Neural cell (in vitro differentiated cells): ENCODE measurements around the gene GRK4.

Experiments
- CTCF ChIP-seq: fragments of 450-650 bp; IDR thresholded peaks from 2 replicates; pipeline ENCODE4 v1.5.1; 2014; ENCODE audit warnings: antibody characterized with exemption, mild to moderate bottlenecking, moderate library complexity; ENCODE audit not compliant: poor library complexity, severe bottlenecking
- EP300 ChIP-seq: fragments of 450-650 bp; conservative IDR thresholded peaks from 2 replicates; pipeline ENCODE4 v1.6.1; 2014; ENCODE audit warnings: antibody characterized with exemption, mild to moderate bottlenecking, moderate library complexity; ENCODE audit not compliant: poor library complexity, severe bottlenecking
- EZH2 ChIP-seq: fragments of 200-600, 300-800 bp; shearing (Covaris generic), sonication (generic); IDR thresholded peaks from 2 replicates; pipeline ENCODE4 v1.6.1; 2014; ENCODE audit warnings: antibody characterized with exemption, low read length, borderline replicate concordance, mild to moderate bottlenecking; ENCODE audit not compliant: insufficient read depth, poor library complexity, severe bottlenecking
- POLR2AphosphoS5 ChIP-seq: IDR thresholded peaks from 2 replicates; pipeline ENCODE4 v1.6.1; 2012
- RAD21 ChIP-seq: fragments of 450-650 bp; conservative IDR thresholded peaks from 2 replicates; pipeline ENCODE4 v1.6.1; 2014; ENCODE audit warnings: antibody characterized with exemption, mild to moderate bottlenecking, moderate library complexity
- SMC3 ChIP-seq: fragments of 450-650 bp; conservative IDR thresholded peaks from 2 replicates; pipeline ENCODE4 v1.6.1; 2014; ENCODE audit warnings: antibody characterized with exemption, mild to moderate bottlenecking, moderate library complexity; ENCODE audit not compliant: poor library complexity
- TAF1 ChIP-seq: IDR thresholded peaks from 2 replicates; pipeline ENCODE4 v1.6.1; 2012; ENCODE audit warnings: low read depth
- TF ChIP-seq, protein P1 (sequence below): IDR thresholded peaks from 2 replicates; pipeline ENCODE4 v1.6.1; 2012; ENCODE audit warnings: borderline replicate concordance

DNA sequence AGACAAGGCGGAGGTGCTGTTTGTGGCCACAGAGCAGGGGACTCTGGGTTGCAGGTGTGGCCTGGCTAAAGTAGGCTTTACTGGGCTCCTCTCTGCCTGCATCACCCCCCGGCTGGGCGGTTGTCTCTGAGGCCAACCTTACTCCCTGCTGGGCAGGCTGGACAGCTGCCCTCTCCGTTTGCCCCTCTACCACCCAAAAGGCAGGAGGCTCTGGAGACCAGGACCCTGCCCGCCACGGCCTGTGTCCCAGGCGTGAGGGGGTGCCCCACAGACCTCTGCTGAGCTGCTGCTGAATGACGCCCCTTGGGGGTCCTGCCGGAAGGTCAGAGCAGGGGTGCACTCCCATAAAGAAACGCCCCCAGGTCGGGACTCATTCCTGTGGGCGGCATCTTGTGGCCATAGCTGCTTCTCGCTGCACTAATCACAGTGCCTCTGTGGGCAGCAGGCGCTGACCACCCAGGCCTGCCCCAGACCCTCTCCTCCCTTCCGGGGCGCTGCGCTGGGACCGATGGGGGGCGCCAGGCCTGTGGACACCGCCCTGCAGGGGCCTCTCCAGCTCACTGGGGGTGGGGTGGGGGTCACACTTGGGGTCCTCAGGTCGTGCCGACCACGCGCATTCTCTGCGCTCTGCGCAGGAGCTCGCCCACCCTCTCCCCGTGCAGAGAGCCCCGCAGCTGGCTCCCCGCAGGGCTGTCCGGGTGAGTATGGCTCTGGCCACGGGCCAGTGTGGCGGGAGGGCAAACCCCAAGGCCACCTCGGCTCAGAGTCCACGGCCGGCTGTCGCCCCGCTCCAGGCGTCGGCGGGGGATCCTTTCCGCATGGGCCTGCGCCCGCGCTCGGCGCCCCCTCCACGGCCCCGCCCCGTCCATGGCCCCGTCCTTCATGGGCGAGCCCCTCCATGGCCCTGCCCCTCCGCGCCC is 110.0 kb downstream of the GRK4 start:
- peak; percentile 22 for TF ChIP-seq CTCF
- TF ChIP-seq EZH2: no peak
- TF ChIP-seq SMC3: no peak
- TF ChIP-seq, protein P1, sequence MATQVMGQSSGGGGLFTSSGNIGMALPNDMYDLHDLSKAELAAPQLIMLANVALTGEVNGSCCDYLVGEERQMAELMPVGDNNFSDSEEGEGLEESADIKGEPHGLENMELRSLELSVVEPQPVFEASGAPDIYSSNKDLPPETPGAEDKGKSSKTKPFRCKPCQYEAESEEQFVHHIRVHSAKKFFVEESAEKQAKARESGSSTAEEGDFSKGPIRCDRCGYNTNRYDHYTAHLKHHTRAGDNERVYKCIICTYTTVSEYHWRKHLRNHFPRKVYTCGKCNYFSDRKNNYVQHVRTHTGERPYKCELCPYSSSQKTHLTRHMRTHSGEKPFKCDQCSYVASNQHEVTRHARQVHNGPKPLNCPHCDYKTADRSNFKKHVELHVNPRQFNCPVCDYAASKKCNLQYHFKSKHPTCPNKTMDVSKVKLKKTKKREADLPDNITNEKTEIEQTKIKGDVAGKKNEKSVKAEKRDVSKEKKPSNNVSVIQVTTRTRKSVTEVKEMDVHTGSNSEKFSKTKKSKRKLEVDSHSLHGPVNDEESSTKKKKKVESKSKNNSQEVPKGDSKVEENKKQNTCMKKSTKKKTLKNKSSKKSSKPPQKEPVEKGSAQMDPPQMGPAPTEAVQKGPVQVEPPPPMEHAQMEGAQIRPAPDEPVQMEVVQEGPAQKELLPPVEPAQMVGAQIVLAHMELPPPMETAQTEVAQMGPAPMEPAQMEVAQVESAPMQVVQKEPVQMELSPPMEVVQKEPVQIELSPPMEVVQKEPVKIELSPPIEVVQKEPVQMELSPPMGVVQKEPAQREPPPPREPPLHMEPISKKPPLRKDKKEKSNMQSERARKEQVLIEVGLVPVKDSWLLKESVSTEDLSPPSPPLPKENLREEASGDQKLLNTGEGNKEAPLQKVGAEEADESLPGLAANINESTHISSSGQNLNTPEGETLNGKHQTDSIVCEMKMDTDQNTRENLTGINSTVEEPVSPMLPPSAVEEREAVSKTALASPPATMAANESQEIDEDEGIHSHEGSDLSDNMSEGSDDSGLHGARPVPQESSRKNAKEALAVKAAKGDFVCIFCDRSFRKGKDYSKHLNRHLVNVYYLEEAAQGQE: no peak
- TF ChIP-seq POLR2AphosphoS5: peak; percentile 33
- TF ChIP-seq TAF1: no peak
- no peak for TF ChIP-seq EP300
- TF ChIP-seq RAD21: no peak
